A204.1 (cell line): ENCODE data around the gene ATOX1.
"Not testable (repeated sequence)": the region's sequence is repeated elsewhere in the genome, so short reads cannot be mapped to it uniquely, and the experiment has no call there.

ENCODE experiments used
- FAIRE-seq: peaks from 2 replicates; lab custom pipeline; 2012; peaks lifted over from hg19 to GRCh38; lab: Jason Lieb, UNC

Gene ATOX1

DNA sequence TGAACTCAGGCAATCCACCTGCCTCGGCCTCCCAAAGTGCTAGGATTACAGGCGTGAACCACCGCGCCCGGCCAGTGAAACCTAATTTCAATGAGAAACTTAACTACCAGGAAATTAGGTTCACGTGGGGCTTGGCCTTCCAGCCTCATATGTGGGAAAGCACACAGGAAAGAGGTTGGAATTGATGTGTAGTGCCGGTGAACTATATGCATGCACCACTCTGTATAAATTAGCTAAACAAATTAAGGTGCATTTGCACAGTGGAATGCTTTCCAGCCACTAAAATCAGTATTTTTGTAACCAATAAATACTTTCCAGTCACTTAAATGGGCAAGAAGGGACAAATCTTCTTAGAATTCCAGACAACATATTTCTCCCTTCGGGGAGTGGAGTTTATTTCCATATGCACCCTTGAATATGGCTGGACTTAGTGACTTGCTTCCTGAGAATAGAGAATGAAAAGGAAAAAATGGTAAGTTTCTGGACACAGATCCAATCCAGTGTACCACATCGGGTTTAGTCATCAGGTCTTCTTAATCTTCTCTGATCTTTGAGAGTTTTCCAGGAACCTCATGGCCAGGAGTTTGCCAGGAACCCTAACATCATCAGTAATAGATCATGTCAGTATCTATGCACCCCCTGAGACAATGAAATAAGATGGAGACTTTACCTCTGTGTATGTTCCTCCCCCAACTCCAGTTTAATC is 24.9 kb downstream of the ATOX1 start:
- no peak for FAIRE-seq

DNA sequence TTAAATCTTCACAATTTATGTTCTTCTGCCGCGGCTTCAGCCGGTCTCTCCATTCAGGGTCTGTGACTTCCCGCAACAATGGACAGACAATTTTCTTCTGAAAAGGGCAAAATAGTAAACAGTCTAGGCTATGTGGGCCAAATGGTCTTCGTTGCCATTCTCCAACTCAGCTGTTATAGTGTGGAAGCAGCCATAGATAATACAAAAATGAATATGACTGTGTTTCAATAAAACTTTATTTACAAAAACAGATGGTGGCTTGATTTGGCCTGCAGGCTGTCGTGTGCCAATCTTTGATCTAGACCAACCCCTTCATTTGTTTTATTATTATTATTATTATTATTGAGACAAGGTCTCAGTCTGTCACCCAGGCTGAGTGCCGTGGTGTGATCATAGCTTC is 28.1 kb downstream of the ATOX1 start:
- no peak for FAIRE-seq

GRCh38 chr5:151729597-151729996 is 28.8 kb downstream of the ATOX1 start:
- not testable (repeated sequence) for FAIRE-seq

DNA sequence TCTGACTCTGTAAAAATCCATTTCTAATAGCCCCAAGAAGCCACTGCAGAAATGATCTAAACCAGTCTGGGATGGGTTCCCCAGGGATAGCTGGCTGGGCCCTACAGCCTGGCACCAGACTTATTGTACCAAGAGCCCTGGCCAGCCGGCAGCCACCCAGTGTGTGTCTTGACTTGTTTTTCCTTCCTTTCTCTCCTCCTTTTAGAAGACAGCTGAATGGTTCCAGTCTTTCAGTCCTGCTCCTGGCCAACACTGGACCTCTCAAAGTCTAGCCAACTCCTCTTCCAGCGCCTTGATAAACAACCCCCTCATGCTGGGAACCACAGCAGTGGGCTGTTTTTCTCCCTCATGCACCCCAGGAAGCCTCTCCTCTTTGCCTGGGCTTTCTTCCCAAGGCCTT is 34.1 kb downstream of the ATOX1 start:
- FAIRE-seq = no peak

- FAIRE-seq = no peak
Observed at GRCh38 chr5:151722546-151722945, 35.9 kb downstream of the ATOX1 start.

DNA sequence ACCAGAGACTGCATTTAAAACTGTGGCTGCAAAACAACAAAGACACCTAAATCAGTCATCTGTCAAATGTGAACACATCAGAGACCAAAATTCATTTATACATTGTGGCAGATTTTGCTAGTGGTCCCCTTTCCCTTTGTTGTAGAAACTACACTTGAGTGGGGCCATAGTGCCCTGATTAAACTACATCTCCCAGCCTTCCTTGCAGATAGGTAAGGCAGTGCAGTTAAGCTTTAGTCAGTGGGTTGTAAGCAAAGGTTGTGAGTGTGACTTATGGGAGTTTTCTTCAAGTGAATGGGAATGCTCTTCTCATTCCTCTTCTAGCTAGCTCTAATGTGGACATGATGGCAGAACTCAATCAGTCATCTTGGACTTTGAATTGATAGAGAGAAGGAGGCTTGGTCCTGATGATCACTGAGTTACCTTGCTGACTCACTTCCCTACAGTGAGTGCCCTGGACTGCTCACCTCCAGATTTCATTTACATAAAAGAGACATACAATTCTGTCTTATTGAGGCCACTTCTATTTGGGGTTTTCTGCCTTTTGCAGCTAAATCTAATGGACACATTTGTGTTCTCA is 36.5 kb downstream of the ATOX1 start:
- no peak for FAIRE-seq

DNA sequence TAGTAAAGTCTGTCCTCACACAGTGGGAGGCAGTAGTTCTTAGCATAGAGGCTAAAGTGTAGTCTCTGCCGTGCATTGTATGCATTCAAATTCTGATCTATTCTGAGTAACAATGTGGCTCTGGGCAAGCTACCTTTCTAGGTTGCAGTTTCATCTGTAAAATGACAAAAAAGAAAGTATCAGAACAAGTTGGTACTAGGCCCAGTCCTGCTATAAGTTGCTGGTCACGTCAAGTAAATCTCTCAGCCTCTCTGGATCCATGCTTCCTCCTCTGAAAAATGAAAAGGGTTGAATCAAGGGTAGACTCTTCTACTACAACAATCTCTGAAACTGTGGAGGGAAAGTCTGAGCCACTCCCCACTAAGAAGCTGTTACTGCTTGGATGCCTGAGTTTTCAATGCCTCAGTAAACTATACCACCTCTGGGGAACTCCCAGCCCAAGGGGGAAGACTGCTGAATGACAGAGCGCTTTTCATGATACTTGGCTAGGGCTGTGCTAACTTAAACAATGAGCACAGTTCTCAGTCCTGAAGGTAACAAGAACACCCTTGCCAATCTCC is 37.3 kb downstream of the ATOX1 start:
- no peak for FAIRE-seq

DNA sequence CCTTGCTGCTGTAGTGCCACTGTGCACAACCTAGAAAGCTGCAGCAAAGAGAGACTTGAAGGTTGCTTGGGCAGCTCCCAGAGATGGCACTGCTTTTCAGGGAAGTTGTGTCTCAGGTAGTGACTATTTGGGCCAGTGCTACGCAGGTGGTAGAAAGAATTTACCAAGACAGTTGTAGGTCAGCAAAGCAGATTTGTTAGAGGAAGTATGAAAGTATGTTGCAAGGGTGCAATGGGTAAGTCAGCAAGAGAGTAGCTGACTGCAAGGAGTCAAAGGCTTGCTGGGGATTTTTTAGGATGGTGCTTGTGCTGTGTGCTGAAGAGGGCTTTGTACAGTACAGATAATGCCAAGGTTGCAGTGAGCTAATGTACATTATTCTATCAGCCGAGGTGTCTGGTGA is 38.2 kb downstream of the ATOX1 start:
- FAIRE-seq = no peak

GRCh38 chr5:151719228-151720000 is 39.0 kb downstream of the ATOX1 start:
- no peak for FAIRE-seq

GRCh38 chr5:151718646-151719045 is 39.8 kb downstream of the ATOX1 start:
- FAIRE-seq = no peak

DNA sequence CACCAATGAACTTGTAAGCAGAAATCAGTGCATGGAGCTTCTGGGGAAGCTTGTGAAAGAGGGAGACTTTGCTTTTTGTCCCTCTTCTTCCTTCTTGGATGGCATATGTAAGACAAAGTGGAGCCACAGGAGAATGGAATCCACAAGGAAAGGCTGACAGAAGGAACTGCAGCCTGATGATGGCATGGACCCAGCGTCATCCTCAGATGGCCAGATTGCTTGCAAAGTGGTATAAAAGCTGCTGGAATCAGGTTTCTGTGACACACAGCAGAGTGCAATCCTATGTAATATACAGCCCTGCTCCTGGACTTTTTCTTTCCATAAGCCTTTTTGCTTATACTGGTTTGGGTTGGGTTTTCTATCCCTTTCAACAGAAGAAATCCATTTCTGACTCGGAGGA is 40.3 kb downstream of the ATOX1 start:
- no peak for FAIRE-seq

- FAIRE-seq = no peak
Observed at GRCh38 chr5:151717416-151717815, 41.0 kb downstream of the ATOX1 start.

DNA sequence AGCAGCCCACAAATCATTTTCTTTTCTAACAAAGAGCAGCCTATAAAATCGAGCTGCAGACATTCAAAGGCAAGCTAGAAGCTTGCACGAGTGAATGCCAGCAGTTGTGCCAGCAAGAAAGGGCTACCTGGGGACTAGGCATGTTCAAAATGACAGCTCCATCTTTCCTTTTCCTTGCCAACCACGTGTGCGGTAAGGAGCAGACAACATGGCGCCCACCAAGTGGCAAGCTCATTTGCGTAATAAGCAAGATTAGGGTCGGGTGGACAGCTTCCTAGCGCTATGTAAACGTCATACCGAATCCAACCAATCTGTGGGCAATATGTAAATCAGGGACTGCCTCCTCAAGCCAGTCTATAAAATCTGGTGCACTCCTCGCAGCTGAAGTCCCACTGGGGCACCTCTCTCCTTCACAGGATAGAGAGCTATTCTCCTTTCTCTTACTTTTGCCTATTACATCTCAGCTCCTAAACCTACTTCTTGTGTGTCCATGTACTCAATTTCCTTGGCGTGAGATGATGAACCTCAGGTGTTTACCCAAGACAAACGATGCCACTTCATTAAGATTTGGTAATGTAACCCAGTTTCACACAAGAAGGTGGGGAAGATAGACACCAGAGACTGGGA is 49.2 kb downstream of the ATOX1 start:
- no peak for FAIRE-seq

- no peak for FAIRE-seq
Observed at GRCh38 chr5:151708126-151708525, 50.3 kb downstream of the ATOX1 start.

- FAIRE-seq = no peak
Observed at GRCh38 chr5:151707567-151707966, 50.9 kb downstream of the ATOX1 start.

- no peak for FAIRE-seq
Observed at GRCh38 chr5:151706906-151707305, 51.5 kb downstream of the ATOX1 start.

GRCh38 chr5:151703780-151704179 is 54.7 kb downstream of the ATOX1 start:
- no peak for FAIRE-seq

DNA sequence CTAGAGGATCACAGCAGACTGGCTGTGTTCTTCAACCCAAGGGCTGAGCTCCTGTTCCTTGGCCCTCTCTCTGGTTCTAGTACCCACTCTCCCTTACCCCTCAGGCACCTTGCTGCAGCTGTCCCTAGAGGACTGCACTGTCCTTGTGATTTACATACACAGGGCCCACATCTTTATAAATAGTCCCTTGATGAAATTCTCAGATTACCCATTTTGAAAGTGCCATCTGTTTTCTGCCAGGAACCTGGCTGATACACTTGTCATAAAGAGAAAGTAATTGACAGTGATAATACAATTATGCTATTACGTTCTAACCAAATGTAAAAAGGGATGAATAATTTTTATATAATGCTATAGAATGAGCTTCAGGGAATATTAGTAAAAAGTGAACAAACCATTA is 55.2 kb downstream of the ATOX1 start:
- FAIRE-seq = no peak

DNA sequence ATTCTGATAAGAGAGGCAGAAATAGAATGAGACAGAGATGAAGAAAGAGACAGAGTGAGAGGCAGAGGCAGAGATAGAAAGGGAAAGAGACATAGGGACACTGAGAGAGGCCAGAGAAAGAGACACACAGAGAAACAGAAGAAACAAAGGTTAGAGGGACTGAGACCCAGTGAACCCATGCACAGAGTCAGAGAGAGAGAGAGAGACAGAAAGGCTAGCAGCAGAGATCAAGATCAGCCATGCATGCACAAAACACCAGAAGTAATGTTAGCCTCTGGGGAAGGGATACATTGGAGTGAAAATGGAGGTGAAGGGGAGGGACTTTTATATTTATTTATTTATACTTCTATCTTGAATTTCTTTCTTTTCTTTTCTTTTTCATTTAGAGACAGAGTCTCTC is 57.6 kb downstream of the ATOX1 start:
- no peak for FAIRE-seq

- no peak for FAIRE-seq
Observed at GRCh38 chr5:151700296-151700695, 58.1 kb downstream of the ATOX1 start.

DNA sequence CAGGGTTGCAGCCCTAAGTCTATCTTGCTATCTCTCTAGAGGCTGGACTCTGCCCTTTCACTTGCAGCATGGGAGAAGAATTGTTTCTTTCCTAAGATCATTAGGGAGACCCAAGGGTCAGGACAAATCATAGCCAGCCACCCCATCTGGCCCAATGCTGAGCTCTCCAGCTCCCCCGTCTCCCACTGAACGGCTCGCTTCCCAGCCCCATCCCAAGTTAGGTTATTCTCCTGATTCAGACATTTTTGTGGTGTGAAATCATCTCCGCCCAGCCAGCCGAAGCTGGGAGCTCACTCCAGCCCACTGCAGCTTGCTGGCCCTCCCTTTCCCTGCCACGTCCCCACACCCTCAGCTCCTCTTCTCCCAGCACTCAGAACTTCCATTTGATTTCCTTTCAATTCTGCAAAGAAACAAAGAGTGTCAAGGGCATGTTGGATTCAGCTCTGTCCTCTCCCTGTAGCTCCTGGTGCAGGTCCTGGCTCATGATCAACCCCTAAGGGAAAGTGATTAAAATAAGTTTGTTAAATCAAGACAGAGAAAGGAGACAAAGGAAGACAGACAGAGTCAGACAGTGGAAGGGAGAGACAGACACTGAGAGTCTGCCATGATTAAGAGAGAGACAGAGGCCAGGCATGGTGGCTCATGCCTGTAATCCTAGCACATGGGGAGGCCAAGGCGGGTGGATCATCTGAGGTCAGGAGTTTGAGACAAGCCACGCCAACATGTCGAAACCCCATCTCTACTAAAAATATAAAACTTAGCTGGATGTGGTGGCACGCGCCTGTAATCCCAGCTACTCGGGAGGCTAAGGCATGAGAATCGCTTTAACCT is 59.1 kb downstream of the ATOX1 start:
- FAIRE-seq = no peak

DNA sequence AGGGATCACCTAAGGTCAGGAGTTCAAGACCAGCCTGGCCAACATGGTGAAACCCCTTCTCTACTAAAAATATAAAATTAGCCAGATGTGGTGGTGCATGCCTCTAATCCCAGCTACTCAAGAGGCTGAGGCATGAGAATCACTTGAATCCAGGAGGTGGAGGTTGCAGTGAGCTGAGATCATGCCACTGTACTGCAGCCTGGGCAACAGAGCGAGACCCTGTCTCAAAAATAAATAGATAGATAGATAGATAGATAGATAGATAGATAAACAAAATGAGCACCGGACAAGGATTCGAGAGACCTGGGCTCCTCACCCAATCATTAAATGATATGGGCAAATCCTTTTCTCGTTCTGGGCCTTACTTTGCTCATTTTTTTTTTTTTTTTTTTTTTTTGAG is 60.4 kb downstream of the ATOX1 start:
- not testable (repeated sequence) for FAIRE-seq
